Measurements from ENCODE around the gene FRMD4A. TPM values are rescaled to one million over a fixed set of nuclear protein-coding genes. Genes with fewer than 3 reads are reported as not detected.
"Not testable (repeated sequence)": the region's sequence is repeated elsewhere in the genome, so short reads cannot be mapped to it uniquely, and the experiment has no call there.

FRMD4A gene
- total RNA-seq, 1 experiment from 2014 or later, result 7.1 TPM

GRCh38 chr10:14142606-14143250 lies 188.0 kb downstream of the FRMD4A start:
- H3K27ac ChIP-seq (ENCODE audit: low read length), result no peak overlapping the region
- H3K27me3 ChIP-seq (ENCODE audit: low read length), result peaks cover 10% of the 10 kb centered on the region
- no peak overlapping the region for H2AFZ ChIP-seq (ENCODE audit: low read length)
- DNase-seq, result no peak
- intact Hi-C loops (cut with micrococcal nuclease), result no loop called here
- H3K9me2 ChIP-seq (replicated peaks; ENCODE audit: low read length), result no peaks in the 10 kb centered on the region
- H3K9me3 ChIP-seq (ENCODE audit: low read length), result no peaks in the 10 kb centered on the region
- no TSS peak for BruUV-seq (replicated peaks)
- ATAC-seq, result no peak
- H4K20me1 ChIP-seq (ENCODE audit: low read length), result no peaks in the 10 kb centered on the region
- POLR2A ChIA-PET (ENCODE audit: unreplicated experiment), result no interaction called here
- H3K9ac ChIP-seq (ENCODE audit: low read length), result no peak overlapping the region
- H3K4me2 ChIP-seq (ENCODE audit: low read length), result no peak overlapping the region
- no peaks in the 10 kb centered on the region for H3K4me1 ChIP-seq (ENCODE audit: insufficient read depth, low read length)
- no peaks in the 10 kb centered on the region for H3F3A ChIP-seq (ENCODE audit: low read length, unreplicated experiment)
- CTCF ChIA-PET, result no interaction called here
- TF ChIP-seq EZH2phosphoT487 (IDR thresholded peaks at IDR 0.05; ENCODE audit: borderline replicate concordance, low read length) (no peak), EZH2 (IDR thresholded peaks at IDR 0.05; ENCODE audit: low read length, unreplicated experiment) (no peak), CTCF (conservative IDR thresholded peaks at IDR 0.05; ENCODE audit: low read depth, low read length) (no peak)
- H3K4me3 ChIP-seq (ENCODE audit: low read length), result no peak overlapping the region
- no peaks in the 10 kb centered on the region for H3K79me2 ChIP-seq (ENCODE audit: low read length)
- no peaks in the 10 kb centered on the region for H3K36me3 ChIP-seq (ENCODE audit: low read depth, low read length)

GRCh38 chr10:14141283-14141682 lies 189.4 kb downstream of the FRMD4A start:
- TF ChIP-seq CTCF (conservative IDR thresholded peaks at IDR 0.05; ENCODE audit: low read depth, low read length), result no peak
- TF ChIP-seq EZH2phosphoT487 (IDR thresholded peaks at IDR 0.05; ENCODE audit: borderline replicate concordance, low read length), result no peak
- no peak for TF ChIP-seq EZH2 (IDR thresholded peaks at IDR 0.05; ENCODE audit: low read length, unreplicated experiment)
- Histone ChIP-seq H3K9me2 (replicated peaks; ENCODE audit: low read length) (no peaks in the 10 kb centered on the region), H3K79me2 (ENCODE audit: low read length) (no peaks in the 10 kb centered on the region), H2AFZ (ENCODE audit: low read length) (no peak overlapping the region), H3K36me3 (ENCODE audit: low read depth, low read length) (no peaks in the 10 kb centered on the region), H3K27me3 (ENCODE audit: low read length) (peaks cover 10% of the 10 kb centered on the region), H3F3A (ENCODE audit: low read length, unreplicated experiment) (no peaks in the 10 kb centered on the region), H3K9me3 (ENCODE audit: low read length) (no peaks in the 10 kb centered on the region), H3K4me1 (ENCODE audit: insufficient read depth, low read length) (no peaks in the 10 kb centered on the region), H3K4me2 (ENCODE audit: low read length) (no peak overlapping the region), H3K27ac (ENCODE audit: low read length) (no peak overlapping the region), H4K20me1 (ENCODE audit: low read length) (no peaks in the 10 kb centered on the region), H3K9ac (ENCODE audit: low read length) (no peak overlapping the region), H3K4me3 (ENCODE audit: low read length) (no peak overlapping the region)
- no peak for ATAC-seq
- no peak for DNase-seq
- no TSS peak for BruUV-seq (replicated peaks)
- ChIA-PET CTCF (no interaction called here), POLR2A (ENCODE audit: unreplicated experiment) (no interaction called here)
- intact Hi-C loops (cut with micrococcal nuclease), result no loop called here

- no peak for ATAC-seq
- CTCF ChIA-PET, result no interaction called here
- H2AFZ ChIP-seq (ENCODE audit: low read length), result no peak overlapping the region
- POLR2A ChIA-PET (ENCODE audit: unreplicated experiment), result no interaction called here
- no peaks in the 10 kb centered on the region for H3K36me3 ChIP-seq (ENCODE audit: low read depth, low read length)
- no peak overlapping the region for H3K27ac ChIP-seq (ENCODE audit: low read length)
- no peaks in the 10 kb centered on the region for H3F3A ChIP-seq (ENCODE audit: low read length, unreplicated experiment)
- no peaks in the 10 kb centered on the region for H3K9me2 ChIP-seq (replicated peaks; ENCODE audit: low read length)
- peaks cover 5% of the 10 kb centered on the region for H3K27me3 ChIP-seq (ENCODE audit: low read length)
- H3K4me3 ChIP-seq (ENCODE audit: low read length), result no peak overlapping the region
- no TSS peak for BruUV-seq (replicated peaks)
- DNase-seq, result no peak
- H3K9me3 ChIP-seq (ENCODE audit: low read length), result no peaks in the 10 kb centered on the region
- H3K79me2 ChIP-seq (ENCODE audit: low read length), result no peaks in the 10 kb centered on the region
- H4K20me1 ChIP-seq (ENCODE audit: low read length), result no peaks in the 10 kb centered on the region
- intact Hi-C loops (cut with micrococcal nuclease), result no loop called here
- TF ChIP-seq EZH2phosphoT487 (IDR thresholded peaks at IDR 0.05; ENCODE audit: borderline replicate concordance, low read length) (no peak), EZH2 (IDR thresholded peaks at IDR 0.05; ENCODE audit: low read length, unreplicated experiment) (no peak), CTCF (conservative IDR thresholded peaks at IDR 0.05; ENCODE audit: low read depth, low read length) (no peak)
- H3K4me1 ChIP-seq (ENCODE audit: insufficient read depth, low read length), result no peaks in the 10 kb centered on the region
- H3K4me2 ChIP-seq (ENCODE audit: low read length), result no peak overlapping the region
- H3K9ac ChIP-seq (ENCODE audit: low read length), result no peak overlapping the region
These were observed 193.3 kb downstream of the FRMD4A start for GRCh38 chr10:14137391-14137790.

- H3F3A ChIP-seq (ENCODE audit: low read length, unreplicated experiment); H3K4me2 ChIP-seq (ENCODE audit: low read length); H3K9ac ChIP-seq (ENCODE audit: low read length); H4K20me1 ChIP-seq (ENCODE audit: low read length); H3K27me3 ChIP-seq (ENCODE audit: low read length); H3K79me2 ChIP-seq (ENCODE audit: low read length); CTCF ChIA-PET; H3K36me3 ChIP-seq (ENCODE audit: low read depth, low read length); POLR2A ChIA-PET (ENCODE audit: unreplicated experiment); DNase-seq; H2AFZ ChIP-seq (ENCODE audit: low read length); H3K27ac ChIP-seq (ENCODE audit: low read length); ATAC-seq; H3K9me3 ChIP-seq (ENCODE audit: low read length); H3K4me3 ChIP-seq (ENCODE audit: low read length); intact Hi-C loops (cut with micrococcal nuclease); H3K4me1 ChIP-seq (ENCODE audit: insufficient read depth, low read length); H3K9me2 ChIP-seq (replicated peaks; ENCODE audit: low read length); BruUV-seq (replicated peaks): not testable (repeated sequence)
These were observed 195.5 kb downstream of the FRMD4A start for GRCh38 chr10:14135196-14135595.
